Aorta (tissue), 5 donors: ENCODE measurements around the gene RHBDD3. TPM values are rescaled to one million over a fixed set of nuclear protein-coding genes. Genes with fewer than 3 reads are reported as not detected.

Experiments
- ATAC-seq: fragments of 200-7000 bp; cut with Tn5 transposase; one replicate; pipeline ENCODE4 v1.9.1; 2022; ENCODE audit warnings: moderate library complexity; ENCODE audit not compliant: low FRiP score
- DNase-seq, 2 donors: peaks; one replicate each; pipeline ENCODE4 v3.0.0-alpha.2; 2020
- H3K27ac ChIP-seq, 2 donors: one replicate each; pipeline ENCODE4 v1.5.1; 2013; ENCODE audit warnings: low read length in 2 of 2, mild to moderate bottlenecking in 2 of 2, moderate library complexity in 2 of 2, control low read depth in 1 of 2, inconsistent platforms in 1 of 2, low read depth in 1 of 2
- H3K27me3 ChIP-seq, 2 donors: one replicate each; pipeline ENCODE4 v1.6.1; 2013; ENCODE audit warnings: control low read depth in 1 of 2, low read length in 1 of 2, mild to moderate bottlenecking in 1 of 2, moderate library complexity in 1 of 2; ENCODE audit not compliant: insufficient read depth in 2 of 2, control insufficient read depth in 1 of 2
- H3K36me3 ChIP-seq, 2 donors: one replicate each; pipeline ENCODE4 v1.6.1; 2013; ENCODE audit warnings: control low read depth in 1 of 2, low read length in 1 of 2, mild to moderate bottlenecking in 1 of 2; ENCODE audit not compliant: insufficient read depth in 2 of 2, control insufficient read depth in 1 of 2
- H3K4me1 ChIP-seq, 2 donors: one replicate each; pipeline ENCODE4 v1.6.1; 2013; ENCODE audit warnings: low read length in 2 of 2, control low read depth in 1 of 2, mild to moderate bottlenecking in 1 of 2, moderate library complexity in 1 of 2; ENCODE audit not compliant: insufficient read depth in 2 of 2, control insufficient read depth in 1 of 2
- H3K4me3 ChIP-seq, 2 donors: one replicate each; pipeline ENCODE4 v1.5.1; 2013; ENCODE audit warnings: low read length in 2 of 2, control low read depth in 1 of 2, mild to moderate bottlenecking in 1 of 2
- H3K9me3 ChIP-seq: one replicate; pipeline ENCODE4 v1.6.1; 2013; ENCODE audit warnings: mild to moderate bottlenecking, low read length; ENCODE audit not compliant: control insufficient read depth
- WGBS, 2 donors: extraction: QIAGEN DNeasy Blood & Tissue Kit; methylation state at CpG; one replicate each; pipeline ENCODE4 v1.1.7; 2013; 5-methylcytosine and 5-hydroxymethylcytosine counted together
- intact Hi-C, 2 donors: fragments of 100-400 bp; cut with DNase I; formaldehyde crosslinking; loops; one replicate each; pipeline versions ENCODE4 v1.14.2 to v1.15.0; 2022
- polyA plus RNA-seq, 2 donors: library from polyadenylated mRNA; stranded (reverse); fragments of 200-250 nt; gene quantifications; one replicate each; pipeline ENCODE4 v1.2.3, GENCODE V29; 2013
- total RNA-seq, 2 donors: library from RNA; stranded (reverse); fragmentation: NEBNext Ultra II Directional; extraction: Animal tissue kit (Norgen Biotek cat#: 25700); gene quantifications; one replicate each; pipeline ENCODE4 v1.2.1, GENCODE V29; 2021
- donor health status: healthy with polysubstance abuse.
- donor health status: Bipolar disorder and iron deficiency.
- donor health status: DM: no; HTN: no; CAD: no.
- donor health status: DM: no; HTN: no; CAD: no.
- donor health status: DM: yes; HTN: yes; CAD: no.

Gene RHBDD3
- total and polyA plus RNA-seq, 4 donors = 5.5 to 19.4 (median 13.2) TPM

- Histone ChIP-seq H3K27me3 (no peaks in the 10 kb centered on the region), H3K36me3 (no peaks in the 10 kb centered on the region), H3K4me1 (no peaks in the 10 kb centered on the region), H3K9me3 (no peaks in the 10 kb centered on the region), H3K27ac (no peak overlapping the region), H3K4me3 (no peak overlapping the region)
- no peak for ATAC-seq
- DNase-seq = no peak
- intact Hi-C loops = no loop called here
- WGBS, 2 donors = 69 to 77% methylated on average over 11 of the region's 11 CpGs
Measured at GRCh38 chr22:29212743-29213142, 55.0 kb downstream of the RHBDD3 start.

GRCh38 chr22:29211466-29211865, 56.3 kb downstream of the RHBDD3 start:
- 94 to 96% methylated on average over 9 of the region's 9 CpGs for WGBS, 2 donors
- no peaks in the 10 kb centered on the region for H3K27me3 ChIP-seq
- intact Hi-C loops = no loop called here

DNA sequence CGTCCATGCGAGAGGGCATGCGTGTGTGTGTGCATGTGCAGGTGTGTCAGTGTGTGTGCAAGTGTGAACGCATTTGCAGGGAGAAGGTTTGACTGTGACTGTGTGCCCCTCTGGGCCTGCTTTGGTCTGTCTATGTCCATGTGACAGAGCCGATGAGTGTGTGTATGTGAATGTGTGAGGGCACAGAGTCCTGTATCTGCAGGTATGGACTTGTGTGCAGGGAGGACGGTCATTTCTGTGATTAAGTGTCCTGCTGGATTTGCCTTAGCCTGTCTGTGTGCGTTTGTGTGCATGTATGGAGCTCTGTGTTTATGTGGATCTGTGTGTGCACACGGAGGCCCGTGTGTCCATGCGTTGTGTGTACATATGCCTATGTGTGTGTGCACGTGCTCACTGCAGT, 56.7 kb downstream of the RHBDD3 start:
- Histone ChIP-seq H3K27ac (no peak overlapping the region), H3K27me3 (no peaks in the 10 kb centered on the region), H3K9me3 (no peaks in the 10 kb centered on the region), H3K4me3 (no peak overlapping the region), H3K36me3 (no peaks in the 10 kb centered on the region), H3K4me1 (no peaks in the 10 kb centered on the region)
- DNase-seq = no peak
- no peak for ATAC-seq
- WGBS, 2 donors = 88 to 91% methylated on average over 11 of the region's 11 CpGs
- intact Hi-C loops = no loop called here

More at GRCh38 chr22:29211466-29211865, 56.3 kb downstream of the RHBDD3 start:
- Histone ChIP-seq H3K27ac (no peak overlapping the region), H3K4me3 (no peak overlapping the region), H3K9me3 (no peaks in the 10 kb centered on the region), H3K36me3 (no peaks in the 10 kb centered on the region), H3K4me1 (no peaks in the 10 kb centered on the region)
- DNase-seq (no peak), ATAC-seq (no peak)

Other genes starting within 250 kb of the RHBDD3 start
- not detected for gene C22orf31, start 206.2 kb downstream of the RHBDD3 start, total RNA-seq
- not detected for gene C22orf31, start 206.2 kb downstream of the RHBDD3 start, polyA plus RNA-seq
- 10 to 100 TPM; 13.4 to 19.1 TPM for gene KREMEN1, start 194.9 kb downstream of the RHBDD3 start, total RNA-seq
- gene KREMEN1, start 194.9 kb downstream of the RHBDD3 start, polyA plus RNA-seq = 1 to 10 TPM; 1.9 to 3.6 TPM
- gene EMID1, start 62.1 kb downstream of the RHBDD3 start, total RNA-seq = 1 to 10 TPM; 1.2 to 7.0 TPM
- gene EMID1, start 62.1 kb downstream of the RHBDD3 start, polyA plus RNA-seq = under 1 TPM; 0.13 to 0.69 TPM
- gene EWSR1, start 287 bp upstream of the RHBDD3 start, total RNA-seq = 100 to 1,000 TPM; 176 to 184 TPM
- 100 to 1,000 TPM in 1 of 2 donors, 10 to 100 TPM in 1; 74.8 to 207 TPM for gene EWSR1, start 287 bp upstream of the RHBDD3 start, polyA plus RNA-seq
- gene GAS2L1, start 38.7 kb upstream of the RHBDD3 start, total RNA-seq = 10 to 100 TPM; 21.0 to 22.3 TPM
- gene GAS2L1, start 38.7 kb upstream of the RHBDD3 start, polyA plus RNA-seq = 10 to 100 TPM; 11.4 to 21.5 TPM
- gene RASL10A, start 47.7 kb upstream of the RHBDD3 start, total RNA-seq = 1 to 10 TPM; 3.0 to 3.5 TPM
- gene RASL10A, start 47.7 kb upstream of the RHBDD3 start, polyA plus RNA-seq = under 1 TPM in 1 of 2 donors, not detected in 1; 0.49 TPM
- gene AP1B1, start 120.6 kb upstream of the RHBDD3 start, total RNA-seq = 10 to 100 TPM; 65.7 to 71.9 TPM
- 10 to 100 TPM; 22.3 to 22.6 TPM for gene AP1B1, start 120.6 kb upstream of the RHBDD3 start, polyA plus RNA-seq
- not detected for gene RFPL1, start 170.6 kb upstream of the RHBDD3 start, total RNA-seq
- not detected for gene RFPL1, start 170.6 kb upstream of the RHBDD3 start, polyA plus RNA-seq
- gene NEFH, start 212.2 kb upstream of the RHBDD3 start, total RNA-seq = under 1 TPM; 0.36 to 0.63 TPM
- under 1 TPM in 1 of 2 donors, not detected in 1; 0.38 TPM for gene NEFH, start 212.2 kb upstream of the RHBDD3 start, polyA plus RNA-seq